MV-4-11 (cell line): ENCODE data around the gene DTNB.

Experiments used
- DNase-seq: peaks from one replicate; lab custom pipeline; 2025; lab: John Stamatoyannopoulos, UW

DTNB gene

DNA sequence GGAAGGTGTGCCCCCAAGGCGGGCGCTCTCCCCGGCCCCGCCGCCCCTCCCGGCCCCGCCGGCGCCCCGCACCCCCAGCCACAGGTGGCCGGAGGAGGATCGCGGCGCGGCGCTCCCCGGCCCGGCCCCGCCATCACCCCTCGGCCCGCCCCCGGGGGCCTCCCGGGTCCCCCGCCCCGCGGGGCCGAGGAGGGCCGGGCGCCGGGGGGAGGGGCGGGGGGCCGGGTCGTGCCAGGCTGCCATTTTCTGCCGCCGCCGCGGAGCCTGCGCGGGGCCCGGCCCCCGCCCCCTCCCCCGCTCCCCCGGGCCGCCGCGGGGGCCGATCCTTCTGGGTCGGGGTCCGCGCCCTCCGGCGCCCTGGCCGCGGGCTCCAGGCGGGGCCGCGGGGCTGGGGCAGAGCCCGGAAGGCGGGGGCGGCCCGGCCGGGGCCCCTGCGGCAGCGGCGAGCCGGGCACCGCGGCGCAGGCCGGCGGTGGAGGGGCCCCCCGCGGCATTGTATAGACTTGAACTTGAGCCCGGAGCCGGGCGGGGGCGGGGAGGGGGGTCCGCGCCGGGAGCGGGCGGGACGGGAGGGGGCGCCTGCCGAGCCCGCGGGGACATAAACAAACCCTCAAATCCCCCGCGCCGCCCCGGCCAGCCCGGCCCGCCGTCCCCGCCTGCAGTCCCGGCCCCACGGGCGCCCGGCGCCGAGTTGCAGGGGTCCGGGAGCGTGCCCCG, 332.2 kb downstream of the DTNB start:
- no peak for DNase-seq

- no peak for DNase-seq
These were observed 333.0 kb downstream of the DTNB start for GRCh38 chr2:25340181-25340921.

DNA sequence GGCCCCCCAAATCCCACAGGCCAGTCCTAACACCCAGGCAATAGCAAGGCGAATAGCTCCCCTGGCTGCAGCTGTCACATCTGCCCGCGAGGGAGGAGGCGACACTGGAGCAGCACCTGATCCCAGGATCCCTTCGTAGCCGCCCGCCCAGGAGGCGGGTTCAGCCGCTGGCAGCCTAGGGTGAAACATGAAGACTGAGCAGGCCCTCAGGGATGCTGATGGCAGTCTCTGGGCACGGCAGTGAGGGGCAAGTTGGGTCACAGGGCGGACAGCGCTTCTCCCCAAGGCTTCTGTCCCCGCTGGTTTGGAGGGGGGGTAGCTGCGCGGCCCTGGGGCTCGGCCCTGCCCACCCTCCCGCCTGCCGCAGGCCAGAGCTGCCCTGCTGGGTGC, 333.6 kb downstream of the DTNB start:
- no peak for DNase-seq

- DNase-seq: no peak
These were observed 334.1 kb downstream of the DTNB start for GRCh38 chr2:25339211-25339674.

DNA sequence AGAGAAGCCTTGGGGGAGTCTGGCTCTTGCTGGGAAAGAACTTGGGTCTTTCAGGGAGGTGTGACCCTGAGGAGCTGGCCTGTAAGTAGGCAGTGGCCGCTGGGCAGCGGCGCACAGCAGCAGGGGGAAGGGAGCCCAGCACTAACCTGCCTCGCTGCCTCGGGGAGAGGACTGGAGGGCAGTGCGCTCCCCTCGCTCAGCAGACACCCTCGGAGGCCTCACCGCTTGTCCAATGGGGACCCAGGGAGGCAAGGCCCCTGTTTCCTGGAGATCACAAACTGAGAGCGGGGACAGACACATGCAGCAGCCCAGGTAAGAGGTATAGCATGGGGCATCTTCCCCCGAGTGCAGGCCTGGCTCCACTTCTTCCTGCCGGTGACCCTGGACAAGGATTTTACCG, 335.0 kb downstream of the DTNB start:
- DNase-seq: no peak

- no peak for DNase-seq
These were observed 335.5 kb downstream of the DTNB start for GRCh38 chr2:25337891-25338290.

DNA sequence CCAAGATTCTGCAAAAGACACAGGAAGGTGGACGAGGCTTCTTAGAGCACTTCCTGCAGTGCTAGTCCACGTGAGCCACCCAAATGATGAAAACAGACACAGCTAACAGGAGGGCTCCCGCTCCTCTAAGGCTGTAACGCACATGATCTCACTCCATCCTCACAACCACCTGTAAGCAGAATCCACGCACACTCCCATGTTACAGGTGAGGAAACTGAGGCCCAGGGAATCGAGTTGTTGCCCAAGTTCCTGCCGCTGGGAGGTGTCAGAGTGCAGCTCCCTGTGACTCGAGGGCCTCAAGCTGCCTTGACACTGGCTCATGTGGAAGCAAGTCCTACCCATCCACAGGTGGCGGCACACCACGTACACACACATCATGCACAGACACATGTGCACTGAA, 336.1 kb downstream of the DTNB start:
- no peak for DNase-seq

GRCh38 chr2:25336383-25336841, 337.0 kb downstream of the DTNB start:
- DNase-seq: no peak

- DNase-seq: no peak
These were observed 337.4 kb downstream of the DTNB start for GRCh38 chr2:25335971-25336370.

- DNase-seq: no peak
These were observed 338.2 kb downstream of the DTNB start for GRCh38 chr2:25335204-25335603.

GRCh38 chr2:25334482-25334881, 338.9 kb downstream of the DTNB start:
- DNase-seq: no peak

DNA sequence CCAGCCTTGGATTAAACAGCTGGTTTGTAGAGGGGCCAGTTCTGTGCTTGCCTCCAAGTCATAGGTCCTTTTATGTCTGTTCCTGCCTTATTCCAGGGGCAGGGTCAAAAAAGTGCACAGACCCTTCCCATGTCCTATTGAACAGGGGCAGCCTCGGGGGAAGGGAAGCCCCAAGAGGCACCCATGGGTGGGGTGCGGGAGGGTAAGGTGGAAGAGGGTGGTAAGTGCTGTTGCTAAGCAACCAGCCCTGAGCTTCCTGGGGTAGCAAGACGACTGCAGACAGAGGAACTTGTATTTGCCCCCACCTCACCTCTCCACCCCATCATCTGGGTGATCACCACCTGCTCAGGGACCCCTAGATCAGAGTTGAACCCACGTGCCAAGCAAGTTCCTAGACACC, 339.4 kb downstream of the DTNB start:
- DNase-seq: no peak

DNA sequence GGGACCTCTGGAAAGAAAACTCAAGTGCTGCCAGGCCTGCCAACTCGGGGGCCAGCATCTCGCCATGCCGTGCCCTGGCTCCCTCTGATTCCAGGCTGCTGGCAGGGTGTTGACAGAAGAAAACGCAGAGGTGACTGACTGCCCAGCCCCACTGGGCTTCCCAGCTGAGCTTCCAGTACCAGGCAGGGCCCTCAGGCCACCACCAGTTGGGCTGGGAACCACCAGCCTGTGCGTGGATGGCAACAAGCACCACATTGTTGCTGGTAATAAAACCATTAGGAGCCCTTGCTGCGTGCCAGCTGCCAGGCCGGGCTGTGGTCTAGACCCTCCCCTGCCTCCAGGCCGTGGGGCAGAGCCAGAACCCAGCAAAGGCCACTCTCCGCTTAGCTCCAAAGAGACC, 340.8 kb downstream of the DTNB start:
- no peak for DNase-seq

DNA sequence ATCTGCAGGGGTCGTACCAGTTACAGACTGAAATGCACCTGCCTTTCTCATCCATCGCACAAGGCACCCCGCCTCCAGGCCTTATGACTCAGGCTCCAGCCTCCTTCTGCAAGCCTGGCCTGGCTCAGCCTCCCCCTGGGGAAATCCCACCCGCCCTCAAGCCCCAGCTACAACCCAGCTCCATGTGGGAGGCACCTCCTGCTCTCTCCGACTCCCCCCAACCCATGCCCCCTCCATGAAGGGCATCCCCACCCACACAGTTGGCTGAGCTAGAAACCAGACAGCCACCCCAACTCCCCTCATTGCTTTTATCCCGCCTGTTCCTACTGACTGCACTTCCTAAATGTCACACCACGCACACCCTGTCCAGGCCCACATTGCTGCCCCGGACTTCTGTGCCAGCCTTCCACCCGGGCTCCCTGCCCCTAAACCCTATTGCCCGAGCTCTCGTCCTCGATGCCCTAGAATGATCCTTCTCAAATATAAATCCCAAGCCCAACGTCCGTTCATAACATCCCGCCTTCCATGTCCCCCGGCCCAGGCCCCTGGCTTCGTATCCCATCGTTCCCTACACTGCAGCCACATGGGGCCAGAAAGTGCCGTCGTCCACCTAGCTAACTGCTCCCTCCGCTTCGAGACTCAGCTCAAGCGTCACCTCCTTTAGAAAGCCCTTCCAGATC, 341.6 kb downstream of the DTNB start:
- DNase-seq: no peak

GRCh38 chr2:25330937-25331336, 342.4 kb downstream of the DTNB start:
- DNase-seq: no peak

- no peak for DNase-seq
These were observed 343.1 kb downstream of the DTNB start for GRCh38 chr2:25330273-25330672.

DNA sequence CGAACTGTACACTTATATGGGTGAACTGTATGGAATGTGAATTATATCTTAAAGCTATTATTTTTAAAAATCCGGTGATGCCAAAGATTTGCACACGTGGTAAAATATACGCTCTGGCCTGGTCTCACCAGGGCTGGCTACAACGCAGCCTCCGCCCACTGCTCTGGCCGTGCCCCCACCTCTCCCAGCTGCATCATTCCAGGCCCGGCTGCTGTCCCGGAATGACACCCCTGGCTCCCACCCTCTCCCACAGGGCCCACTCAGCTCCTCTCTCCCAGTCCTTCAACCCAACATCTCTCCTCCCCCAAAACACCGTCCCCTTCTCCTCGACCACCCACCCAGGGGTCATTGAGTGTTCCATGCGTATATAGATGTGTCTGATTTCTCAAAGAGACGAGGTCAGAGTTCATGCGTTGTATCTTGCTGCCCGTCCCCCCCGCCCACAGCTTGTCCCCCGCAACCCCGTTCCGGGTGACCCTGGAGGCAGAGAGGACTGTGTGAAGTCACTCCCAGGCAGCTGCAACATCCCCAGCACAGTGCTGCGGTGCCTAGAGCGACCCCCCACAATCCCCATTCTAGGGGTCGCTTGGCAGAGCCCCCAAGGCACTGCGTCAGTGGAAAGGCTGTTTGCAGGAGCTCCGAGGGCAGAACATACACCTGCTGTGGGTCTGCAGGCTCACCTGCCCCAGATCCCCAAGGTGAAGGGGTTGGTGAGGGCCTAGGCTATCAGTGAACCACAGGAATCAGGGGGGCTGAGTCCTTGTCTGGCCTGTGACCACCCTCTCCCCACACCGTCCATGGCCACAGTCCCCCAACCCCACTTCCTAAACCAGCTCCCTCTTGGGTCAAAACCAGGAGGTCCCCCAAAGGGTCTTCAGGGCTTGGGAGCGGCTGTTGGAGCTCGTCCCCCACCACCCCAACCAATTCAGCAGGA, 345.0 kb downstream of the DTNB start:
- DNase-seq: no peak
